ENCODE data around the gene SAPCD2. TPM values are rescaled to one million over a fixed set of nuclear protein-coding genes. Genes with fewer than 3 reads are reported as not detected.

Gene SAPCD2
- total and polyA plus RNA-seq, 11 donors, result 0.09 to 2.0 (median 0.20) TPM

GRCh38 chr9:137017071-137017470, 53.3 kb downstream of the SAPCD2 start:
- intact Hi-C loops (cut with DNase I), result loop anchor here in 1 of 10 donors (5.0 kb wide), 1 partner anchor 190 kb away; no protein-coding TSS in a partner anchor
- H3K27me3 ChIP-seq, result no peaks in the 10 kb centered on the region
- H3K9me3 ChIP-seq, result no peaks in the 10 kb centered on the region
- no peaks in the 10 kb centered on the region for H3K4me1 ChIP-seq
- TF ChIP-seq POLR2A (IDR thresholded peaks at IDR 0.05) (no peak), CTCF (IDR thresholded peaks at IDR 0.05) (no peak)
- H3K36me3 ChIP-seq, result peaks cover 0 to 75% (median 42%) of the 10 kb centered on the region in 9 donors
- ATAC-seq (no peak), DNase-seq (no peak)
- no peak overlapping the region for H3K27ac ChIP-seq
- H3K4me3 ChIP-seq, result no peak overlapping the region
- 96 to 98% (median 97%) methylated on average over 27 to 28 of the region's 28 CpGs for WGBS, 4 donors

- Histone ChIP-seq H3K27me3 (no peaks in the 10 kb centered on the region), H3K4me1 (no peaks in the 10 kb centered on the region), H3K27ac (no peak overlapping the region), H3K4me3 (no peak overlapping the region), H3K36me3 (peaks cover 0 to 82% (median 48%) of the 10 kb centered on the region in 9 donors), H3K9me3 (no peaks in the 10 kb centered on the region)
- TF ChIP-seq POLR2A (IDR thresholded peaks at IDR 0.05) (no peak), CTCF (IDR thresholded peaks at IDR 0.05) (no peak)
- intact Hi-C loops (cut with DNase I), result loop anchor here in 1 of 10 donors (5.0 kb wide), 1 partner anchor 189 kb away; no protein-coding TSS in a partner anchor
- no peak for DNase-seq
- ATAC-seq, result no peak
- 91 to 98% (median 97%) methylated on average over 6 to 16 of the region's 16 CpGs; no CpG with 5 or more reads in 1 of the 4 donors for WGBS, 4 donors
Observed at GRCh38 chr9:137016436-137016835, 53.9 kb downstream of the SAPCD2 start.

- 95 to 98% (median 97%) methylated on average over 13 to 21 of the region's 21 CpGs for WGBS, 4 donors
- Histone ChIP-seq H3K27ac (no peak overlapping the region), H3K4me1 (no peaks in the 10 kb centered on the region), H3K9me3 (no peaks in the 10 kb centered on the region), H3K27me3 (no peaks in the 10 kb centered on the region), H3K36me3 (peaks cover 0 to 86% (median 51%) of the 10 kb centered on the region in 9 donors), H3K4me3 (no peak overlapping the region)
- TF ChIP-seq CTCF (IDR thresholded peaks at IDR 0.05) (no peak), POLR2A (IDR thresholded peaks at IDR 0.05) (no peak)
- DNase-seq (no peak), ATAC-seq (no peak)
- intact Hi-C loops (cut with DNase I), result loop anchor here in 1 of 10 donors (5.0 kb wide), 1 partner anchor 189 kb away; no protein-coding TSS in a partner anchor
Observed at GRCh38 chr9:137015976-137016375, 54.4 kb downstream of the SAPCD2 start.

GRCh38 chr9:137015540-137015930, 54.8 kb downstream of the SAPCD2 start:
- Histone ChIP-seq H3K4me3 (no peak overlapping the region), H3K36me3 (peaks cover 0 to 83% (median 51%) of the 10 kb centered on the region in 9 donors), H3K27me3 (no peaks in the 10 kb centered on the region), H3K9me3 (no peaks in the 10 kb centered on the region), H3K27ac (no peak overlapping the region), H3K4me1 (no peaks in the 10 kb centered on the region)
- DNase-seq (no peak), ATAC-seq (no peak)
- TF ChIP-seq CTCF (IDR thresholded peaks at IDR 0.05), result no peak
- no peak for TF ChIP-seq POLR2A (IDR thresholded peaks at IDR 0.05)
- intact Hi-C loops (cut with DNase I), result loop anchor here in 1 of 10 donors (5.0 kb wide), 1 partner anchor 188 kb away; no protein-coding TSS in a partner anchor
- WGBS, 4 donors, result 97 to 100% (median 98%) methylated on average over 7 to 25 of the region's 25 CpGs
